GM21526 (cell line): ENCODE measurements around the gene PRKCA.
"Not testable (repeated sequence)": the region's sequence is repeated elsewhere in the genome, so short reads cannot be mapped to it uniquely, and the experiment has no call there.

ENCODE experiments used
- ATAC-seq: cut with Tn5 transposase; IDR thresholded peaks from one replicate; pipeline ENCODE4 v1.9.1; 2021; ENCODE audit warnings: moderate library complexity; ENCODE audit not compliant: unreplicated experiment, low FRiP score

PRKCA gene

DNA sequence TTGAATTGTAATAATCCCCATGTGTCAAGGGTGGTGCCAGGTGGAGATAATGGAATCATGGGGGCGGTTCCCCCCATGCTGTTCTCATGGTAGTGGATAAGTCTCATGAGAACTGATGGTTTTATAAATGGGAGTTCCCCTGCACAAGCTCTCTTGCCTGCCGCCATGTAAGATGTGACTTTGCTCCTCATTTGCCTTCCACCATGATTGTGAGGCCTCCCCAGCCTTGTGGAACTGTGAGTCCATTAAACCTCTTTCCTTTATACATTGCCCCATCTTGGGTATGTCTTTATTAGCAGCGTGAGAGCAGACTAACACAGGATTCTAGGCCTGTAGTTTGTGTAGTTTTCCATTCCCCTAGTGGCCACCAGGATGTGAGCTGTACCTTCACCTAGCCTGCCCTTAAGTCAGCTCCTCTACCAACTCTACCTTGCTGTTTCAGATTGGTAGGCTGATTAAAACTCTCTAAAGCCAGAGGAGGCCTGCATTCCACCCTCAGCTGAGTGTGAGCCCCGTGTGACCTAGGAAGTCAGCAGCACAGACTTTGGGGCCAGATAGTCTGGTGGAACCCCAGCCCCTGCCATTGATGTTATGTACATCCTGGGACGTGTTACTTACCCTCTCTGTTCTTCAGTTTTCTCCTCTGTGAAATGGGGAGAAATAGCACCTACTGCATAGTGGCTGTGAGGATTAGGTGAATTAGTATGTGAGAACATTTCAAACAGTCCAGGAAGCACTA, 280.1 kb downstream of the PRKCA start:
- no peak for ATAC-seq

DNA sequence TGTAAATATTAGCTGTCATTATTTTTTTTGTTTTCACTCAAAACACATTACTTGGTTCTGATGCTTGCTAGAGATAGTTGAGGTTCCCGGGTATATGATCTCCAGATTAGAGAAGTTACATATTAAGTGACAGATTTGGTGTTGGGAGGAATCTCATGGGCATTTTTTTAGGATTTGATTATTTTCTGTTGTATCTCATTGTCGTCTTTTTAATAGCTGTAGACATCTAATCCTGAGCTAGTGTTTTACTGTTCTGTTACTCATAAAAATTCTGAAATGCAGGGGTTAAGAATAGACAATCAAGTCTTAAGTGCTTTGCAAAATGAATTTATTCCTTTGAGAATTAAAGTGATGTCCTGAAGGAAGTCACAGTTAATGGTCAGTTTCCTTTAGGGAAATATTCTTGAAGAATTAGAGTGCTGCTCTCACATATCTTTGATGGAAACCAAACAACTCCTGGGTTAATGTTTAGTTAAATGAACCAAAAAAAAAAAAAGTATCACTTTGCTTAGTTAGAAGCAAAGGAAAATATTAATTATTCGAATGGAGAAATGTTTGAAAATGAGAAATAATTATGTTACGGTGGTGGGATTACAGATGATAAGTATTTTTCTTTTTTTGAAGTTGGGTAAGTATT, 280.8 kb downstream of the PRKCA start:
- ATAC-seq, result no peak

DNA sequence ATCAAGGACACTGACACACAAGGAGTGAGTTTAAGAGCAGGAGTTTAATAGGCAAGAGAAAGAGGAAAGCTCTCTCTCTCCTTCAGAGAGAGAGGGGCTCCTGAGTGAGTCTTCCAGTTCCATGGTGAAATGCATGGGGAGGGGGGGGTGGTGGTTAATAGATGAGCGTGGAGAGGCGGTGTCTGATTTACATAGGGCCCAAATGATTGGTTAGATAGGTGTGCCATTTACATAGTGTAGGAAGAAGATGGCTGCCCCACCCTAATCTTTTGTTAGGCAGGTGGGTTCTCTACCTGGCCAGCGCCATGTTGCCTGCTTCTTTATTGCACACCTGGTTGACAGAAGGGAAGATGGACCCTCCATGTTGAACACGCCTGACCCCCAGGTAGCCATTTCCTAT, 282.5 kb downstream of the PRKCA start:
- no peak for ATAC-seq

DNA sequence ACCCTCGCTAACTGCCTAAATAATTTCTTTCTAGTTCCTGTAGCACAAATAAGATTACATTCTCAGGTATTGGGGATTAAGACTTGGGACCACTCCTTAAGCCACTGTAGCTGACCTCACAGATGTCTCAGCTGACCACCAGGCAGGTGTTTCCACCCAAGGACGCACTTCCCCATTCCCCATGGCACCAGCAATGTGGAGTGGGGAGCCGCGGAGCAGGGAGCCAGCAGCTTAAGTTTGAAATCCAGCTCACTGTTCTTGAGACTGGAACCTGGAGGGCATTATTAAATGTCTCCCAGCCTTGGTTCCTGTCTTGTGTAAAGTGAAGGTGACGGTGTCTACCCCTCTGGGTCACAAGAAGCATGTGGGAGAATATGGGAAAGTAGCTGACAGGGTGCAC, 283.1 kb downstream of the PRKCA start:
- ATAC-seq, result no peak

DNA sequence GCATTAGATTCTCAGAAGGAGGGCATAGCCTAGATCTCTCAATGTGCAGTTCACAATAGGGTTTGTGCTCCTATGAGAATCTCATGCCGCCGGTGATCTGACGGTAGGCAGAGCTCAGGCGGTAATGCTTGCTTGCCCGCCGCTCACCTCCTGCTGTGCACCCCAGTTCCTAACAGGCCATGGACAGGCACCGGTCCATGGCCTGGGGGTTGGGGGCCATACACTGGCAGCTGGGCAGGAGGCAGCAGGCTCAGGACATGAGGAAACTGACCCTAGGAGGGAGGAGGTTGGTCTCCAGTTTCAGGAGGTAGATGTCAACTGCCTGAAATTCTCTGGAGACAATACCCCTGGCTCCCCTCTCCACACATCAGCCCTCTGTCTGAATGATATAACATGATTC, 287.5 kb downstream of the PRKCA start:
- ATAC-seq, result no peak

DNA sequence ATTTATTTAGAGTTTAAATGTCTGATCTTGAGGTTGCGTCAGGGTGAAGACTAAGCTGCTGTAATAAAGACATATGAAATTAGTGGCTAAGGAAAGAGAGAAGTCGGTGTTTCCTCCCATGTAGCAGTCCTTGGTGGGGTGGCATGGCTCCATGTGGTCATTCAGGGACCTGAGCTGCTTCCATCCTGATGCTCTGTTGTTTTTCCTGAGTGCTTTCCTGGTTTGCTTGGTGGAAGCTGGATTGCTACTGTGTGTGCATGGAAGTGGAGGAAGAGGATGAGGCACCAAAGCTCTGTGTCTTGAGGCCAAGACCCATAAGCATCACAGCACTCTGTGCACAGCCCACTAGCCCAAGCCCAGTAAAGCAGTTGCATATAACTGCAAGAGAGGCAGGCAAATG, 290.7 kb downstream of the PRKCA start:
- no peak for ATAC-seq

DNA sequence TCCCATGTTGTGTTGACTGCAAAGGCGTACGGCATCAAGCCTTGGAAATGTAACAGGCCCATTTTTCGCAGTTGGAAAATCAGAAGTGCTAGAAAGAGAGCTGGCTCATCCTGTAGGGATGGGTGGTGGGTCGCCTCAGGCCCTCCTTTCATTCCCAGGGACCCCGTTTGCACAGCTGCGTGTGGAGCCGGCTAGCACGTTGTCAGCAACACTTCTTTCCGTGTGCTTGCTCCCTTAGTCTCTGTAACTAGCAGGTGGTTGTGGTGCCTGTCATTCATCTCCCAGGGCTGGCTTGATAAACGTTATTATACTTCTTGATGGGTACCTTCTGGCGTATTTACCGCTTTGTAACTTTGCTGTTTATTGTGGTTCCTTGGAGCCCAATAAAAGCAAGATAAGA, 293.5 kb downstream of the PRKCA start:
- ATAC-seq, result no peak

DNA sequence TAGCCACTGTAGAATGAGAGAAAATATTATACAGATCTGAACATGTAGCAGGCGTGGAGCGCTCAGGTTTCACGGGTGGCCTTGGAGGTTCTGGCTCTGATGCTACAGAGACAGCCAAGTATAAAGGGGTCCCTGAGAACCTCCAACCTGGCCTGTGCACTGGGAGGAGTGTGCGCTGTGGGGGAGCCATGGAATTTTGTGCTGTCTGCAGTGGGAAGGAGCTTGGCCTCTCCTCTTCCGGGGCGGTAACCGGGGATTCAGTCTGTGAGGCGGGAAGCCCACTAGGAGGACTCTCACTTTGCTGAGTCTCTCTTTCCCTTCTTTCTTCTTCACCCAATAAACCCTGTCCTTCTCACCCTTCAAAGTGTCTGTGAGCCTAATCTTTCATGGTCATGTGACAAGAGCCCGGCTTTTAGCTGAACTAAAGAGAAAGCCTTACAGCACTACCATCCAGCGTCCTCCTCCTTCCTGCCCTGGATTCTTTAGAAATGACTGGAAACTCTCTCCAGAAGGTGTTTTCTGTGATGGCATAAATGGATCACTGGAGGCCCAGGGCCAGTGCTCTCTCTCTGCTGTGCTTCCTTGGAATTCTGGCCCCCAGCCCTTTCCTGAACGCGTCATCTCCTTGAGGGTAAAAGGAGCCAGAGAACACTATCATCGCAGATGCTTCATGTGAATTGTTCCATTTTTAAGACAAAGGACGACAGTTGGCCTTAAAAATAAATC, 300.4 kb downstream of the PRKCA start:
- no peak for ATAC-seq

DNA sequence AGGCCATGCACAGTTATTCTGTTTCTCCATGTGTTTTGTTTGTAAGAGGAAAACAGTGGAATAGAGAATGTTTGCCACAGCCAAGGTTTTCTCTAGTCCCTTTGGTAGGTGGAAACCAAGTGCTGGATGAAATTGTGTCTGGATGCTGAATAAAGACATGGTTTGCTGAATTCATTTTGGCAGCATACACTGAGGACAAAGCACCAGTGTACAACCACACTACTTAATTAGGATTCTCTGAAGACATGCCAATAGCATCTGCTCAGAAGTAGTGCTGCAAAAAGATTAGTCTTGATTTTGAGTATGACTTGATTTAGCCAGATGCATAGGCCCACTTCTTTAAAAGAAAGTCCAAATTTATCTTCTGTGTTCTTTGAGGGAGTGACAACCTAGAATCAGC, 302.0 kb downstream of the PRKCA start:
- no peak for ATAC-seq

DNA sequence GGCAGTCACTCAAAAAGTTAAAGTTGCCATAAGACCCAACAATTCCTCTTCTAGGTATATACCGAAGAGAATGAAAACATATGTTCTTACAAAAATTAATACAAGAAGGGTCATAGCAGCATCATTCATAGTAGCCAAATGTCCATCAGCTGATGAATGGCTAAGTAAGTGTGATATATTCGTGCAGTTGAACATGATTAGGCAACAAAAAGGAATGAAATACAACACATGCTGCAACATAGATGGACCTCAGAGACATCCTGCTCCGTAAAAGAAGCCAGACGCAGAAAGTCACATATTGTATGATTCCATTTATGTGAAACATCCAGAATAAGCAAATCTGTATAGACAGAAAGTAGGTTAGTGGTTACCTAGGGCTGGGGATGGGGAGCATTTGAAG, 303.1 kb downstream of the PRKCA start:
- no peak for ATAC-seq

DNA sequence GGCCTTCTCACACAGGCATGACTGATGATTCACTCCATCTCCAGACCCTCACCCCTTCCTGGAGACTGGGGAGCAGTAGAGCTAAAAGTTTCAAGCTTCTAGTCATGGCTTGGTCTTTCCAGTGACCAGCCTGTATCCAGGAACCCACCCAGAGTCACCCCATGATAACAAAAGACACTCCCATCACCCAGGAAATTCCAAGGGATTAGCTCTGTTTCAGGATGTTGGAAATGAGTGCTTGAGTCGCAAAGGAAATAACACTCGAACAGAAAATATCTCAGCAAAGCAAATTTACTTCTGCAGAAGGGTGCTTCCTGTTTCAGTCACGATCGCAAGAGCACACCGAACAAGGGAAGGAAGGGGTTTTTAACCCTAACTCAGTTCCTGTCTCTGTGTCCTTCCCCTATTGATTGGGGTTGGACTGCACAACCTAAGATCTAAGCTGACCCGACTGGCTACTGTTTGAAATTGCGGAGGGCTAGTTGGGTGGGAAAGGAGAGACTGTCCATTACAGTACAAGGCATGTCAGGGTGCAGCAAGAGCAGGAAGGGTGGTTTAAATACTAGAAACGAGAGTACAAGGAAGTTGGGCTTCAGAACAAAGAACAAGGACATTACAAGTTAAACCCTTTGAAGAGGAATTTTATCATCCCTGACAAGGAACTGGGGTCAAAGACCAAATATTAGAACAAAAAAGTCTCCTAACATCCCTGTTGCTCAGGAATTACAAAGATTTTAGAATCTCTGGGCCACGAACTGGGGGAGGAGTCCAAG, 308.1 kb downstream of the PRKCA start:
- no peak for ATAC-seq

DNA sequence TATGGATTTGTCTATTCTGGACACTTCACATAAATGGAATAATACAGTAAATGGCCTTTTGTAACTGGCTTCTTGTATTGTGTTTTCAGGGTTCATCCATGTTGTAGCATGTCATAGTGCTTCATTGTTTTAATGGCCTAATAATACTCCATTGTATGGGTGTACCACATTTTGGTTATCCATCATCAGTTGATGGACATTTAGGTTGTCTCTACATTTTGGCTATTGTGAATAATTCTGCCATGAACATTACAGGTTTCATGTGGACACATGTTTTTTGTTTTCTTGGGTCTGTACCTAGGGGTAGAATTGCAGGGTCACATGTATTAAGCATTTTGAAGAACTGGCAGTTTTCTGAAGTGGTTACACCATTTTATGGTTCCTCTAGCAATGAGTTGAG, 309.0 kb downstream of the PRKCA start:
- no peak for ATAC-seq

DNA sequence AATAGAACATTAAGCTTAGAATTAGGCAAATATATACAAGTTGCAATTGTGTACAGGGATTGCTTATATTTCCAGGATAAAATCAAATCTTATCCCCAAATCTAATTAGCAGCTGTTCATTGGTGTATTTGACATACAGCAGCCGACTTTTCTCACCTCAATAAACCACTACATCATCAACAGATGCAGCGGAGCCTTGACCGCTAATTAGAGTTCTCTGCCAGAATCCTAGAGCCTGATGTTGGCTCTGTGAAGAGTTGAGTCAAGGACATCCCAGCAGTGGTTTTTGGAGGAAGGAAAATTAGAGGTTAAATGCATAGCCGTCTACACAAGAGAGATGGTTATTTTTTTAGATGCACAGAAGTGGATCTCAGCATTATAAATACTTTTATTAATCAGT, 310.6 kb downstream of the PRKCA start:
- ATAC-seq, result no peak

DNA sequence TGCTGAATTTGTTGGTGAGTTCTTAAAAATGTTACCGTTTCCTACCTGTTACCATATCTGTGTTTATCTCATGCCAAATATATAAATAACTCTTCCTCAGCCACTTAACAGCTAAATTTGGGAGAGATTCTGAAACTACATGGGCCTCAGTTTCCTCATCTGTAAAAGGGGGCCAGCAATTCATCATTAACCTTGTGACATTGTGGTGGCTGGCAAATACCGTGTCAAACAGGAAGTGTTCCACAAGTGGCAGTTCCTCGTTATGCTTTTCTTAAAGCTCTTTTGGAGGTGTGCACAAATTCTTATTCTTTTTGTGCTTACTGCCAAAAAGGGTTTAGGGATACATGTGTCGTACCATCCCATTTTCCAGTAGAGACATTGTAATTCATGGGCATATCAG, 312.1 kb downstream of the PRKCA start:
- ATAC-seq, result no peak

DNA sequence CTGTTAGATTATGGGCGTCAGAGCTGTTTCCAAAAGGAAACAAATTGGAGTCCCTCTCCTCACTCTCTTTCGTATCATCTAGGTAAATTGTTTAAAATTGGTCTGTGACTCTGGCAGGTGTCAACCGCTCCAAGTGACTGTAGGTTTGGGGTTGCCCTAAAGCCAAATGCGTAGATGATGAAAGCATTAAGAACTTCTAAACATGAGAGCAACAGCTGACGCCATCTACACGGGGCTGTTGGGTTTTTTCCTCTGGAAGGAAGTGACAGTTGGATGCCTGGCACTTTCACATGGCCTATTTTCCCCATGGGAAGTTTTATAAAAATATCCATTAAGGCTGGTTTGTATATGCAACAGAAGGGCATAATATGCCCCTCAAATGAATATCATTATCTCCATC, 316.8 kb downstream of the PRKCA start:
- no peak for ATAC-seq

DNA sequence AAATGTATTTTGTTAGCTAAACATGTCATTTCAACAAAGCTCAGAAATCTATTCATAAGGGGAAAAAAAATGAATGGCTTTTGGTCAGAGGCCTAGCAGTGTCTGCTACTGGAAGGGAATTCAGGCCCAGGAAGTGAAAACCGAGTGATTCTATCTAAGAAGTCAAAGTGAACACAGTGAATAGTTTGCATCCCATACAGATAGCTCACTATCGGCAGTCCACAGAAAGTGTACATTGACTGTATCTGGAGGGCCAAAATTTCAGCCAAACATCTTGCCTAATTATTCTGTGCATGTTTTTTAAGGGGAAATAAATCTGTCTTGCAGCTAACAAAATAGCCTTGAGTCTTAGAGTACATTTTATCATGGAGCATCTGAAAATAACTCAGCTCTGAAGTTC, 318.1 kb downstream of the PRKCA start:
- no peak for ATAC-seq

DNA sequence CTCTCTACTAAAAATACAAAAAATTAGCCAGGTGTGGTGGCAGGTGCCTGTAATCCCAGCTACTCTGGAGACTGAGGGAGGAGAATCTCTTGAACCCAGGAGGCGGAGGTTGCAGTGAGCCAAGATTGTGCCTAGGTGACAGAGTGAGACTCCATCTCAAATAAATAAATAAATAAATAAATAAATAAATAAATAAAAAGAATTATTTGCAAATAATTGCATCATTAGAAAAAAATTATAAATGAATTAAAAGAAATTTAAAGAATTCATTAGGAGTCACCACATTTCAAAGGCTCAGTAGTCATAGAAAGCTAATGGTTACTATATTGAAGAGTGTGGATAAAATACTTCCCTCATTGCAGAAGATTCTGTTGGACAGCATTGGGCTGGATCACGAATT, 322.2 kb downstream of the PRKCA start:
- ATAC-seq, result not testable (repeated sequence)

DNA sequence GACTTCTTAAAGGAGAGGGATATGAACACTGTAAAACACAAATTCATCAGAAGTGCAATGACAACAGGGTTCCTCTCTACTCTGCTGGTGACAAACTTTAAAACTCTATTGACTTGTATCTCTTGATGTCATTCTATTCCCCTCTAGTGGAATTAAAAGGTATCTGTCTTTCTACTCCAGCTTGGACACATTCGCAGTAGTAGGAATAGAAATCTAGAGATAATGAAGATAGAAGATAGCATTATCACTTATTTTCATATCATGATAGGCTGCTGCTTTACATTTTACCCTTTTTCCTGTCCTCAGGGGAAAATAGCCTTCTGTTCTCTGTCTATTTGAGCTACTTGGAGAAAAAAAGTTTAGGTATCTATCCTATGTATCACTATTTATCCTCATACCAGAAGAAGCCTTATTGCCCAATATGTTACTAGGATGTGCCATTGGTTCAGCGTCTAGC, 322.9 kb downstream of the PRKCA start:
- ATAC-seq, result no peak

DNA sequence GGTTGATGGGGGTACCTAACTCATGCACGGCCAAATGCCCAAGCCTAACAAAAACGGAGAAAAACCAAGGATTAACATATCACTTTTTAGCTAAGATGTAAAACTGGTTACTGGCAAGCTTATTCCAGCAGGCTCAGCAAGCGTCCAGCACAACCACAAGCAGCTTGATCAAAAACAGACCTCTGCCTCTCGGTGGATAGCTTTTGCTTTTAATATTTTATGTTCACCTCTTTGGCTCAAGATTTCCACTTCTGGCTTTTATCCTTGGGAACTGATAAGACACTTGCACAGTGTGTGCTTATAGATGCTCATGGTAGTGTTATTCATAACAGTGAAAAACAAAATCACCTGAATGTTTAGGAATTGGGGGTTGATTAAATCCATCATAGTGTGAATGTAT, 325.6 kb downstream of the PRKCA start:
- ATAC-seq, result no peak

DNA sequence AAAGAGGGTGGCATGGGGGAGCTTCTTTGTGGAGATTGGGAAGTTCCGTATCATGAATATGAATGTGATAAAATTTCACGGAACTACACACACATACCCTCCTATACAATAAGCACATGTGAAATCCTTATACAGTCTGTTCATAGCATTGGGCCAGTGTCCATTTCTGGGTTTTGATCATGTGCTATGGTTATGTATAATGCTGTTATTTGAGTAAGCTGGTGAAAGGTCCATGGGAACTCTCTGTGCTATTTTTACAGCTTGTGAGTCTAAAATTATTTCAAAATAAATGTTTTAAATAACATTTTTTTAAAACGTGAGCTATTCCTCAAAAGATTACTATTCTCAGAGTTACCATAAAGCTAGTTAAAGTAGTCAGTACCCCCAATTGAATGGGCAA, 327.3 kb downstream of the PRKCA start:
- no peak for ATAC-seq

DNA sequence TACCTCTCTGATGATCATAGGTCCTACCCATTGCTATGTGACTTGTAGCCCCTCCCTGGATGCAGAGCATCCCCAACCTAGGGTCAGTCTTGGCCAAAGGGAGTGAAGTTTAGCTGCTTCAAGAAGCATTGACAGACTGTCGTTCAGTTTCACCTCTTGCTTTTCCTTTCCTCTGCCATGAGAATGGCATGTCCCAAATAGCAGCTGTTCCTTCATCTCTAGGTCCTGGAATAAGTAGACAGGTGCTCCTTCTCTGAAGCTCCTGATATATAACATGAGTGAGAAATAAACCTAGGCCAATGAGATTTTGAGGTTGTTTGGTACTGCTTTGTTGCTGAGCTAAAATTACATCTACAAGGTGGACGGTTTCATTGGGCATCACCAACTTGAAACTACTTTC, 328.0 kb downstream of the PRKCA start:
- no peak for ATAC-seq
